Activated effector memory CD4-positive, alpha-beta T cell treated with anti-CD3 and anti-CD28 coated beads, Interleukin-2, amount 50 U/mL, for 16 hours (primary cell): ENCODE results near the gene CRKL.
"Not testable (repeated sequence)": the region's sequence is repeated elsewhere in the genome, so short reads cannot be mapped to it uniquely, and the experiment has no call there.

Source experiments
- DNase-seq: peaks from one replicate; pipeline ENCODE4 v3.0.0-alpha.2; 2020

The CRKL gene, protein sequence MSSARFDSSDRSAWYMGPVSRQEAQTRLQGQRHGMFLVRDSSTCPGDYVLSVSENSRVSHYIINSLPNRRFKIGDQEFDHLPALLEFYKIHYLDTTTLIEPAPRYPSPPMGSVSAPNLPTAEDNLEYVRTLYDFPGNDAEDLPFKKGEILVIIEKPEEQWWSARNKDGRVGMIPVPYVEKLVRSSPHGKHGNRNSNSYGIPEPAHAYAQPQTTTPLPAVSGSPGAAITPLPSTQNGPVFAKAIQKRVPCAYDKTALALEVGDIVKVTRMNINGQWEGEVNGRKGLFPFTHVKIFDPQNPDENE

DNA sequence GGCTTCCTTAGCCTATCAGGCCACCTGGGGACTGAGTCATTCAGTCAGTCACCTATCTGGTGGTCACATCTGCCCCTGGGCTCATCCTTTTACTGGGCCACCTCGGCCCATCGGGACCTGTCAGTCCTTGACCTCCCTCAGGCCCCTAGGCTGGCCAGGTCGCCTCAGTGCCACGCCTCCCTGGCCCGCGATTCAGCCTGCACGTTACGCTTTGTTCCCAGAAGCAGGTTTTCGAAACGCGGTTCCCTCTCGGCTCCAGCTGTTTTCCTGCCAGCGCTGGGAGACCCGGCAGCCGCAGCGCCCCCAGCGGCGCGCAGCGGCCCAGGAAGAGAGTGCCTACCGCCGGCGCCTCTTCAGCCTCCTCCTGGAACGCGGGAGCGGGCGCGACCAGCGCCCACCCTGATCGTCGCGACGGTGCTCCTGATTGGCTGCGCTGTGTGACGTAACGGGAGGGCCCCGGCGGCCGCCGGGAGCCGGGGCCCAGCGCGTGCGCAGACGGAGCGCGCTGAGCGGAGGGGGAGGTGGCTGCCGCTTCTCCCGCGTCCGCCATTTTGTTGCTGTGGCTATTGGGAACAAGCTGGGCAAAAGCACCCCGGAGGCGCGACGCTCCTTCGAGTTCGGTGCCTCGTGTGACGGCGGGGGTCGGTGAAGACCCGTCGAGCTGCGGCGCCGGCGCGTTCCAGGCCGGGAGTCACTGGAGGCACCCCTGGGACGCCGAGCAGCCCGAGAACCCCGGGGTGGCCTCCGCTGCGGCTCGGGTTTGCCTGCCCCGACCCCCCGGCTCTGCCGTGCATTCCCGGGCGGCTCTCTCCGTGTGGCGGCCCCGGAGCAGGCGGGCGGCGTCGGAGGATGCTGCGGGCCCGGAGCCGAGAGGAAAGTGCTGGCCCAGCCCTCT lies at the start of gene CRKL:
CRKL (plus strand) TSS at position 492 of the 895 bp plus-strand sequence. CDS start 528 bp downstream, outside the sequence.
- peak; percentile 99 for DNase-seq

GRCh38 chr22:20868025-20868962 lies 48.9 kb upstream of the CRKL start:
- no peak for DNase-seq

DNA sequence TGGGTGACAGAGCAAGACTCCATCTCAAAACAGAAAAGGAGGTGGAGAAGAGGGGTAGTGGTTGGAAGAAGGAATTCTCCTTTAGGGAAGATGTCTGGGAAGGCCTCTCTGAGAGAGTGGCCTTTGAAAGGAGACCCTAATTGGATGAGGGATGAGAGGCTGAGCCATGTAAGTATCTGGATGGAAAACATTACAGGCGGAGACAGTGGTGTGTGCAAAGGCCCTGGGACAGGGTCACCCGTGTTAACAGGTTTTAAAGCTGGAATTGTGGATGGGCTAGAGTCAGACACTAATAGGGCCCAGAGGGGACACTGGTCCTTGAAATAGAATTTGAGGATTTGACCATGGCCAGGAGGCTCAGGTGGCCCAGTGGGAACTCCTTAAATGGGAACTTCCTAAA lies 48.0 kb upstream of the CRKL start:
- DNase-seq = no peak

- no peak for DNase-seq
Measured at GRCh38 chr22:20873214-20873613, 44.0 kb upstream of the CRKL start.

- DNase-seq = no peak
Measured at GRCh38 chr22:20875296-20875695, 41.9 kb upstream of the CRKL start.

DNA sequence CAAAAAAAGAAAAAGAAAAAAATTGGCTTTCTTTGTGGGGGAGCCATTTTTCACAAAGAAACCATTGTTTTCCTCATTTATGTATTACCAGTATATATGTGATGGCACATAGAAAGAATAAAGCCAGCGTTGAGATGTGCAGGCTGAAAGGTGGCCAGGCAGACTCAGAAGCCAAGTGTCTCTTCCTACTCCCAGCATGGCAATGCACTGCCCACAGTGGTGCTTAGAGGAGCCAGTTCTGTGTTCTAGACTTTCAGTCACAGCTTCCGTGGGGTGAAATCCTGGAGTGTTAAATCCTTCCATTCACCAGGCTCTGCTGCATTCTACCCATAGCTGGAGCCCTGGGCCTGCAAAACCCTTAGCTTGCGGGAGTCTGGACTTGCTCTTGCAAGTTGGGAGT lies 39.5 kb upstream of the CRKL start:
- no peak for DNase-seq

- DNase-seq = no peak
Measured at GRCh38 chr22:20881231-20881630, 36.0 kb upstream of the CRKL start.

DNA sequence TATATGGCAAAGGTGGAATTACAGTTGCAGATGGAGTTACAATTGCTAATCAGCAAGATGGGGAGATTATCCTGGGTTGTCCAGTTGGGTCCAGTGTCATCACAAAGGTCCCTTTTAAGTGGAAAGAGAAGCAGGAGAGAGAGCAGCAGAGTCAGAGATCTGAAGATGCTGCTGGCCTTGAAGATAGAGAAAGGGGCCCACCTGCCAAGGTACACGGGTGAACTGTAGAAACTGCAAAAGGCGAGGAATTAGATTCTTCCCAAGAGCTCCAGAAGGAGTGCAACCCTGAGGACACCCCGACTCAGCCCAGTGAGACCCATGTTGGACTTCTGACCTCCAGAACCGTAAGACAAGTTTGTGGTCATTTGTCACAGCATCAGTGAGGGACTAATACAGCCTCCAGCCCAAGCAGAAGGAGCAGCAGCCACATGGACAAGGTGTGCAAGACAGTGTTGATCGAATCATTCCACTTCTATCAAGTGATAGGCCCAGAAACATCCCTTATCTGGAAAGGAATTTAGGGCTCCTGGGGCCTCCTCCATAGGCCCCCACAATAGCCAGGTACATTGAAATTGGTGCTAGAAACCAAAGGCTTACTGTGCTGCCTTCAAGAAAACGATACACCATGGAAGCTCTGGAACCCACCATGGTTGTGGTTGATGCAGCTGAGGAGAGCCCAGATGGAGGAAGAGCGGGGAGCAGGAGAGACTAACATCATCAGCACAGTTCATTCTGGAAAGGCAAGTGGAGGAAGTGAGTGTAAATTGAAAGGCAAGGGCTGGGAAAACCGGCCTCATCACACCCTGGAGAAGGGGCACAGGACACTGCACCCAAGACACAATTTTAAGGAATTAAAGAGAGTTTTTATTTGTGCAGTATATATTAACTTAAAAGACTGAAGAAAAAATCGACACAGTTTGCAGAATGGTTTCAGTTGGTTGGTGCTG lies 35.1 kb upstream of the CRKL start:
- no peak for DNase-seq

- no peak for DNase-seq
Measured at GRCh38 chr22:20882855-20883254, 34.4 kb upstream of the CRKL start.

GRCh38 chr22:20884454-20884853 lies 32.8 kb upstream of the CRKL start:
- DNase-seq = no peak

DNA sequence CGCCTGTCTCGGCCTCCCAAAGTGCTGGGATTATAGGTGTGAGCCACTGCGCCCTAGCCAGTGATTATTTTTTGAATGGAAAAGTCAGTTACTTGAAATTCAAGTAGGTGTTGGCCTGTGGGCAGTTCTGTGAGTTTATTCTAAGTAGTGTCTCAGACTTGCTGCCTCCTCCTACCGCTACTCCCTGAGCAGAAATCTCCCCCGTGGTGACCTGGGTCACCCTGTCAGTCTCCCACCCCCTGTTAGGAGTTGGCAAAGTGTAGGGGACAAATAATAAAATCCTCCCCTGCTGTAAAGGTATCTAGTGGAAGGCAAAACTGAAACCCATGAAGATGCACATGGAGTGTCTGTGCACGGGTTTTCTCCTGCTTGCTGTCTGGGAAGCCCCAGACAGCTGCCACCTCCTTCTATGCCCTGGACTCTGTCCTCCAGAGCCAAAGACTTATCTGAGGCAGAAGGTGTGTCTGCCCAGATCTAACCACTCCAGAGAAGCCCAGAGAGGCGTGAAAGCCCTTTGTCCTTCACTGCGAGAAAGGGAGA lies 32.1 kb upstream of the CRKL start:
- no peak for DNase-seq

GRCh38 chr22:20885557-20886323 lies 31.5 kb upstream of the CRKL start:
- peak; percentile 71 for DNase-seq

GRCh38 chr22:20887375-20887774 lies 29.8 kb upstream of the CRKL start:
- no peak for DNase-seq

DNA sequence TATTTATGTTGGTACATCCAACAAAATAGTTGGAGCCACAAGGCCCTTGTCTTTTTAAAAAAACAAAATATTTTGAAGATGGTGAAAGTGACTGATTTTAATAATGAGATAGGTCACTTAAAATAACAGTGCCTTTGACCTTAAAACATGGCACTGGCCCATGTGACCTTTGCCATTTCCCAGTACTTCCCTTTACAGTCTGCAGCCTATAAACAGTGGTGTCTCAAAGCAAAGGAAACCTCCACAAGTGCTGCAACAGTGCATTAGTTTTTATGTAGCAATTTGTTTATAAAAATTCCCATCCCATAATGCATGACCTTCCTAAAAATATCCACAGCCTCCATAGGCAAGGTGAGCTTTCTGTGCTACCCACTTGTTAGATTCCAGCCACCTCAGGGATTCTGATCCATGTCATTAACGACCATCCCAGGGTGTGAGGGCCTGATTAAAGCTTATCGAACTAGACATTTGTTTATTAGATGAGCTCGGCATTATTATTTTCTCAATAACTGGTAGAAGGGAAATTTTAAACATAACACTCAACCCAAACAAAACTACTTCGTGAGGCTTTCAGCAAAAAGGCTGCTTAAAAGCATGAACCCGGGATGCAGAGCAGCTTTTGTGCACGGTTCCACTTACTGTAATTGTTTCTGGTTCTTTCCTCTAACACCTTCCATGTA lies 28.0 kb upstream of the CRKL start:
- DNase-seq = no peak

- DNase-seq = no peak
Measured at GRCh38 chr22:20889904-20890540, 27.2 kb upstream of the CRKL start.

DNA sequence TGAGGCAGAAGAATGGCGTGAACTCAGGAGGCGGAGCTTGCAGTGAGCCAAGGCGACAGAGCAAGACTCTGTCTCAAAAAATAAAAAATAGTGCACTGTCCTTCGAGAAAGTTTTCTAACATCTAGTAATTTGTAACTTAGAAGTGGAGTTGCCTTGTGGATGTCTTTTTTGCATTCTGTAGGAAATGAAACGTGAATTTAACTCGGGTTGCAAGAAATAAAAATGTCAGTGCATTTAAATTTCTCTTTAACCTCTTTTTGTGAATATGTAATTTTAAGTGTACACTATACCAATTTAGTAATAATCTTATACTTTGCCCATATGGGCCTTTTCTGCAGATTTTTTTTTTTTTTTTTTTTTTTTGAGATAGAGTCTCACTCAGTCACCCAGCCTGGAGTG lies 26.2 kb upstream of the CRKL start:
- DNase-seq = no peak

GRCh38 chr22:20897737-20898136 lies 19.5 kb upstream of the CRKL start:
- DNase-seq = not testable (repeated sequence)

- DNase-seq = no peak
Measured at GRCh38 chr22:20899827-20900423, 17.3 kb upstream of the CRKL start.
